Muscle of arm (tissue), 12 donors: Measurements from ENCODE around the gene CIAO2A. TPM values are rescaled to one million over a fixed set of nuclear protein-coding genes. Genes with fewer than 3 reads are reported as not detected.

Source experiments
- polyA plus RNA-seq, 12 donors: library from polyadenylated mRNA; unstranded; fragments of 120-200 nt; gene quantifications; one replicate each; pipeline ENCODE4 v1.2.1, GENCODE V29; 2013; ENCODE audit not compliant: insufficient read length in 12 of 12

The CIAO2A gene
- polyA plus RNA-seq, 12 donors: 39.1 to 63.3 (median 55.2) TPM; not detected in 1

Other genes with a start within 250 kb of the CIAO2A start
- 1 to 10 TPM in 10 of 12 donors, not detected in 2; 2.5 to 6.6 (median 3.7) TPM for gene DAPK2, start 47.4 kb downstream of the CIAO2A start, polyA plus RNA-seq
- gene SNX1, start 2.1 kb upstream of the CIAO2A start, polyA plus RNA-seq: 10 to 100 TPM in 11 of 12 donors, not detected in 1; 49.6 to 86.3 (median 59.1) TPM
- 10 to 100 TPM in 1 of 12 donors, 1 to 10 TPM in 2, under 1 TPM in 8, not detected in 1; 0.45 to 10.3 (median 0.77) TPM for gene SNX22, start 57.9 kb upstream of the CIAO2A start, polyA plus RNA-seq
- 100 to 1,000 TPM in 11 of 12 donors, not detected in 1; 163 to 408 (median 256) TPM for gene PPIB, start 69.2 kb upstream of the CIAO2A start, polyA plus RNA-seq